Activated T-cell treated with anti-CD3 and anti-CD28 coated beads for 4 hours (primary cell): ENCODE measurements around the gene SFXN2.
"Not testable (repeated sequence)": the region's sequence is repeated elsewhere in the genome, so short reads cannot be mapped to it uniquely, and the experiment has no call there.

Source experiments
- DNase-seq: peaks from one replicate; pipeline ENCODE4 v3.0.0-alpha.2; 2020

The SFXN2 gene

GRCh38 chr10:102681696-102682095, 32.7 kb upstream of the SFXN2 start:
- DNase-seq: no peak

- no peak for DNase-seq
Observed at GRCh38 chr10:102682416-102682815, 32.0 kb upstream of the SFXN2 start.

GRCh38 chr10:102682981-102683380, 31.5 kb upstream of the SFXN2 start:
- no peak for DNase-seq

GRCh38 chr10:102683736-102684135, 30.7 kb upstream of the SFXN2 start:
- DNase-seq: no peak

GRCh38 chr10:102691285-102692066, 23.0 kb upstream of the SFXN2 start:
- DNase-seq: no peak

- DNase-seq: not testable (repeated sequence)
Observed at GRCh38 chr10:102695401-102695800, 19.0 kb upstream of the SFXN2 start.

- no peak for DNase-seq
Observed at GRCh38 chr10:102696736-102697135, 17.7 kb upstream of the SFXN2 start.

- no peak for DNase-seq
Observed at GRCh38 chr10:102698894-102699293, 15.5 kb upstream of the SFXN2 start.

GRCh38 chr10:102701272-102701671, 13.2 kb upstream of the SFXN2 start:
- DNase-seq: no peak

- no peak for DNase-seq
Observed at GRCh38 chr10:102701796-102702195, 12.6 kb upstream of the SFXN2 start.

- DNase-seq: no peak
Observed at GRCh38 chr10:102702742-102703141, 11.7 kb upstream of the SFXN2 start.

GRCh38 chr10:102704915-102705314, 9.5 kb upstream of the SFXN2 start:
- no peak for DNase-seq

- DNase-seq: no peak
Observed at GRCh38 chr10:102705531-102705930, 8.9 kb upstream of the SFXN2 start.

- no peak for DNase-seq
Observed at GRCh38 chr10:102710609-102711008, 3.8 kb upstream of the SFXN2 start.

- DNase-seq: no peak
Observed at GRCh38 chr10:102712089-102712488, 2.3 kb upstream of the SFXN2 start.

GRCh38 chr10:102712843-102713538, 1.4 kb upstream of the SFXN2 start:
- DNase-seq: no peak

- DNase-seq: no peak
Observed at GRCh38 chr10:102713539-102713813, 960 bp upstream of the SFXN2 start.

- DNase-seq: peak; percentile 88
Observed at GRCh38 chr10:102713814-102714620, 419 bp upstream of the SFXN2 start, which contains the start of gene ARL3. ARL3 (minus strand) TSS chr10:102714397; CDS start chr10:102714275, 122 bp downstream.

GRCh38 chr10:102715880-102716279, 1.4 kb downstream of the SFXN2 start:
- DNase-seq: no peak

GRCh38 chr10:102716900-102717565, 2.6 kb downstream of the SFXN2 start:
- DNase-seq: not testable (repeated sequence)

GRCh38 chr10:102718220-102718619, 3.8 kb downstream of the SFXN2 start:
- DNase-seq: no peak

GRCh38 chr10:102720337-102720736, 5.9 kb downstream of the SFXN2 start:
- no peak for DNase-seq

GRCh38 chr10:102720775-102721301, 6.4 kb downstream of the SFXN2 start:
- no peak for DNase-seq
